Stomach smooth muscle (tissue), 2 donors: ENCODE measurements around the gene GALNT18.

ENCODE experiments used
- H3K27ac ChIP-seq: one replicate; pipeline ENCODE4 v1.7.0; 2013; ENCODE audit warnings: mild to moderate bottlenecking, low read length, inconsistent platforms
- H3K27me3 ChIP-seq, 2 donors: one replicate each; pipeline ENCODE4 v1.7.0; 2013; ENCODE audit warnings: low read length in 2 of 2; ENCODE audit not compliant: insufficient read depth in 2 of 2, control insufficient read depth in 1 of 2
- H3K36me3 ChIP-seq, 2 donors: one replicate each; pipeline ENCODE4 v1.7.0; 2013; ENCODE audit warnings: low read length in 2 of 2; ENCODE audit not compliant: control insufficient read depth in 2 of 2, insufficient read depth in 2 of 2
- H3K4me1 ChIP-seq: one replicate; pipeline ENCODE4 v1.7.0; 2013; ENCODE audit warnings: low read length; ENCODE audit not compliant: control insufficient read depth, insufficient read depth
- H3K4me3 ChIP-seq, 2 donors: one replicate each; pipeline ENCODE4 v1.7.0; 2013; ENCODE audit warnings: low read length in 2 of 2
- H3K9ac ChIP-seq, 2 donors: one replicate each; pipeline ENCODE4 v1.7.0; 2013; ENCODE audit warnings: low read length in 2 of 2, mild to moderate bottlenecking in 1 of 2
- H3K9me3 ChIP-seq, 2 donors: one replicate each; pipeline ENCODE4 v1.7.0; 2013; ENCODE audit warnings: low read length in 2 of 2; ENCODE audit not compliant: control insufficient read depth in 2 of 2
- donor health status: healthy.
- donor health status: Pancreatic carcinoma.

Gene GALNT18

GRCh38 chr11:11624926-11625325, 3.1 kb upstream of the GALNT18 start:
- no peaks in the 10 kb centered on the region for H3K9me3 ChIP-seq
- no peak overlapping the region for H3K4me3 ChIP-seq
- H3K27ac ChIP-seq, result no peak overlapping the region
- H3K4me1 ChIP-seq, result peaks cover 31% of the 10 kb centered on the region
- H3K27me3 ChIP-seq, result no peaks in the 10 kb centered on the region
- H3K36me3 ChIP-seq, result no peaks in the 10 kb centered on the region
- H3K9ac ChIP-seq, result no peak overlapping the region

DNA sequence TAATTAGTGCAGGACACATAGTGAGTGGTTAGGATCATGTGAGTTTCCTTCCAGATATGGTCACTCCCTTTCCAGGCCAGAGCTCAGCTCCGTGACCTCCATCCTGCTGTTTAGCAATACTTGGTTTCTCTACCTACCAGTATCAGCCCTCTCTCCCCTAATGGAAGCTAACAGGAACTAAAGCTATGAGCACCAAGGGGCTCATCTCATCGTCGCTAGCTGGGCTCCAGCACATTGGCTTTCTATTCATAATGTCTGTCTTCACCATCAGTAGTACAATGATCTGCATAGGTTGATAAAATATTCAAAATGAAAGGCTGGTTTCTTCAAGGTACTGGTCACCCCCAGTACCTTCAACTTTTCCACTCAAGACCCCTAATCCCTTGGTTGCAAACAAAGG, 2.4 kb upstream of the GALNT18 start:
- Histone ChIP-seq H3K27me3 (peaks cover 0 to 2% of the 10 kb centered on the region in 2 donors), H3K9me3 (no peaks in the 10 kb centered on the region), H3K4me3 (no peak overlapping the region), H3K36me3 (no peaks in the 10 kb centered on the region), H3K9ac (no peak overlapping the region), H3K4me1 (peaks cover 31% of the 10 kb centered on the region), H3K27ac (no peak overlapping the region)

- Histone ChIP-seq H3K27ac (peak overlapping the region; percentile 18), H3K9ac (no peak overlapping the region), H3K36me3 (no peaks in the 10 kb centered on the region), H3K27me3 (peaks cover 0 to 2% of the 10 kb centered on the region in 2 donors), H3K4me1 (peaks cover 29% of the 10 kb centered on the region), H3K9me3 (no peaks in the 10 kb centered on the region), H3K4me3 (no peak overlapping the region)
Measured at GRCh38 chr11:11622772-11623171, 967 bp upstream of the GALNT18 start.

- Histone ChIP-seq H3K27me3 (peaks cover 0 to 2% of the 10 kb centered on the region in 2 donors), H3K9me3 (no peaks in the 10 kb centered on the region), H3K4me3 (peak overlapping the region; percentile 52 to 85), H3K4me1 (peaks cover 29% of the 10 kb centered on the region), H3K9ac (peak overlapping the region; percentile 44 to 60), H3K36me3 (no peaks in the 10 kb centered on the region), H3K27ac (no peak overlapping the region)
Measured at GRCh38 chr11:11622340-11622706, 518 bp upstream of the GALNT18 start.

DNA sequence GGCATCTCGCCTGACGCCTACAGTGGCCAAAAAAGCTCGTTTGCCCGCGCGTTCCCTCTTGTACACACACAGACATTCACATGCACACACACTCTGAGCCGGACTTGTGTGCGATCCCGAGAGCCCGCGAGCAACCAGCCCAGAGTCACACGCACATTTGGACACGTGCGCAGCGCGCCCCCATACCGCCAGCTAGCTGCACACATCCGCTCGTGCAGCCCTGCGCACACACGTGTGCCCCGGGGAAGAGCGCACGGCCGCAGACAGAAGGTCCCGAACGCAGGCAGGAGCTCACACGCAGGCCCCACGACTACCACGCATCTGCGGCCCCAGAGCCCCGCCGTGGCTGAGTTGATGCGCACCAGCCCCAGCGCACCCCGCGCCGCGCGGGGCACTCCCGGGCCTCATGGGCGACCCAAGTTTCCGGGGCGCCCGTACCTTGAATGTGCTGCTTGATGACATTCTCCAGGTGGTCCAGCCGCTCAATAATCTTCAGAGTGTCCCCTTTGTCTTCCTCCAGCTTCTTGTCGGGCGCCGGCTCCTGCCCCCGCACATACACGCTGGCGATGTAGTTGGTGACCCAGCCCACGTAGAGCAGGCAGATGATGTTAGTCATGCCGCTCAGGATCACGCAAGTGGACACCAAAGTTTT, 758 bp downstream of the GALNT18 start:
- H3K9me3 ChIP-seq, result no peaks in the 10 kb centered on the region
- H3K36me3 ChIP-seq, result no peaks in the 10 kb centered on the region
- peak overlapping the region; percentile 84 to 85 for H3K4me3 ChIP-seq
- peak overlapping the region; percentile 31 for H3K27ac ChIP-seq
- H3K4me1 ChIP-seq, result peaks cover 29% of the 10 kb centered on the region
- H3K9ac ChIP-seq, result peak overlapping the region; percentile 55 to 60
- peaks cover 0 to 2% of the 10 kb centered on the region in 2 donors for H3K27me3 ChIP-seq

DNA sequence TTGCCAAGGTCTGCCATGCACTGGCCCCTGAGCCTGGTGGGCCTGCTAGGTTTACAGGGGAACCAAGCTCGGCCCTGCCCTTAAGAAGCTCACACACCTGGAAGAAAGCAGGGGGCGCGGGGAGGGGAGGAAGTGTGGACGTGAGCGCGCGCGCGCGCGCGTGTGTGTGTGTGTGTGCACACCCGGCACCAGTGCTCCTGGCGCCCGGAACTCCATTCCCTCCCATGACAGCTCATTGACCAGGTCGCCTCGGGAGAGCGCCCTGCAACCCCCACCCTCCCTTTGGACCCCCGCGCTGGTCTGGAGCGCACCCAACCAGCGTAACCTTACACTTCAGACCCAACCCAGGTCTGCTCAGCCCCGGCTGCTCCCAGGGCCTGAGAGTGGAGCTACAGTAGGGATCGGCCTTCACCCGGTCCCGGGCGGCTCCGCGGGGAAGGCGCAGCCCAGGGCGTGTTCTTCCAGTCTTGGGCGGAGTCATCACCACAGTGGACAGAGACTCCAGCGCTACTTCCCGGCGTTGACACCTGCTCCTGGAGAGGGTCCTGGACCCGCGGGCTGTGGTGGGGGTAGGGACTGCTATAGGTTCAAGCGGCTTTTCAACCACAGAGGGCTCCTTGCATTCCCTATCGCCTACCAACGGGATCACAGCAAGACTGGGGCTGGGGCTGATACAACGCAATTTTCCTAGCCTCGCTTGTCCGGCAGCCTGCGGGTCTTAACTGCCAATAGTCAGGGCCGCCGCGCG, 1.5 kb downstream of the GALNT18 start:
- Histone ChIP-seq H3K9ac (peak overlapping the region; percentile 55 to 60), H3K27me3 (peaks cover 0 to 2% of the 10 kb centered on the region in 2 donors), H3K9me3 (no peaks in the 10 kb centered on the region), H3K27ac (no peak overlapping the region), H3K36me3 (no peaks in the 10 kb centered on the region), H3K4me3 (peak overlapping the region; percentile 84 to 85), H3K4me1 (peaks cover 29% of the 10 kb centered on the region)

- H3K4me1 ChIP-seq, result peaks cover 29% of the 10 kb centered on the region
- H3K27ac ChIP-seq, result no peak overlapping the region
- H3K9ac ChIP-seq, result no peak overlapping the region
- H3K4me3 ChIP-seq, result no peak overlapping the region
- no peaks in the 10 kb centered on the region for H3K36me3 ChIP-seq
- no peaks in the 10 kb centered on the region for H3K9me3 ChIP-seq
- peaks cover 0 to 2% of the 10 kb centered on the region in 2 donors for H3K27me3 ChIP-seq
Measured at GRCh38 chr11:11618973-11619435, 2.8 kb downstream of the GALNT18 start.

DNA sequence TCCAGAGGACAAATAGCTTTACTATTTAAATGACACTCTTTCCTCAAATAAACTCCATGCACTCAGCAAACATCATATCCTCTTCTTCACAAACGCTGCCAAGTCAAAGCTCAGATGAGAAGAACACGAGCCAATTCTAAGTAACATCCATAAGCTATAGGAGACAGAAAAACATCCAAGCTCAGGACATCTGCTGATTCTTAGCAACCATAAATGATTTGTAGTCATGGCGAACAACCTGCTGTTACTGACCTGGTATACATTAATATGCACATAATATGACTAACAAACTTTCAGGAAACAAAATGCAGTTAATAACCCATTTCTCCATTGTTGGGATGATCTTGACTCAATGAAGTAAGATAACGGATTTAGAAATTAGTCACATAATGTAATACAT, 6.7 kb downstream of the GALNT18 start:
- Histone ChIP-seq H3K36me3 (no peaks in the 10 kb centered on the region), H3K27me3 (peaks cover 0 to 2% of the 10 kb centered on the region in 2 donors), H3K4me1 (peaks cover 8% of the 10 kb centered on the region)

DNA sequence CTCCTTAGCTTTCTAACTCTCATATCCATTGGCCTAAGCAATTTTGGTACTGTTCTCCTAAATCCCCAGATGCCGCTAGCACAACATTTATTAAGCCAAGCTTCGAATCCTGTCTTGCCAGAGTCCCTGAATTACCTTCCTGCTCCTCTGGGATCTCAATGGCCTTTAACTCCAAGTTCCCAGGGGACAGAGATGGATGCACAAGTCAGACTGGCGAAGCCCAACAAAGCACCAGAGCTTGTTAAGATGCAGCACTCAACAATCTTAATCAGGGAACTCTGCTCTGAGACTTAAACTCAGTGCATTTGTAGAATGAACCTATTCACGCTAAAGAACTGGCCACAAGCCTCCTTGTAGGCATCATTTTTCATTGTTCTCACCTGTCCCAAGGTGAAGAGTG, 9.4 kb downstream of the GALNT18 start:
- H3K27ac ChIP-seq, result no peak overlapping the region
- no peaks in the 10 kb centered on the region for H3K27me3 ChIP-seq
- no peak overlapping the region for H3K4me3 ChIP-seq
- no peak overlapping the region for H3K9ac ChIP-seq
- H3K4me1 ChIP-seq, result peaks cover 5% of the 10 kb centered on the region
- no peaks in the 10 kb centered on the region for H3K36me3 ChIP-seq
- no peaks in the 10 kb centered on the region for H3K9me3 ChIP-seq

More for the DNA sequence above, 6.7 kb downstream of the GALNT18 start:
- H3K9me3 ChIP-seq, result no peaks in the 10 kb centered on the region
- H3K4me3 ChIP-seq, result no peak overlapping the region
- H3K27ac ChIP-seq, result no peak overlapping the region
- H3K9ac ChIP-seq, result no peak overlapping the region

DNA sequence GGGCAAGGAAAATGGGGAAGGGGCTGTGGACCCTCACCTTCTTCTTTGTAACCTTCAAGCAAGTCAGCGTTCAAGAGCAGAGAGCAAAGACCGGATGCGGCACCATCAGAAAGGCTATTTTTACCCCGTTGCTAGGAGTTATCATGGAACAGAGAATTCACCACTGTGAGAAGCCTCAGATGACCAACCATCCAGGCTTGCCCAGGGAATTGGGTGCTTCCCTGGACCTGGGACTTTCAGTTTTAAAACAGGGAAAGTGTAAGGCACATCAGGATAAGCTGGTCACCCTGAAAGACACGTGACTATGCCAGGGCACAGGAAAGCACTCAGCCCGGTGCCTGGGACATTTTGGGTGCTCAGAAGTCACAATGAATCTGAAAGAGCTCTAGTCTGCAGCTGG, 10.4 kb downstream of the GALNT18 start:
- no peak overlapping the region for H3K27ac ChIP-seq

GRCh38 chr11:11608783-11609232, 13.0 kb downstream of the GALNT18 start:
- Histone ChIP-seq H3K36me3 (no peaks in the 10 kb centered on the region), H3K4me1 (peaks cover 5% of the 10 kb centered on the region), H3K27ac (no peak overlapping the region), H3K9me3 (no peaks in the 10 kb centered on the region), H3K27me3 (no peaks in the 10 kb centered on the region), H3K4me3 (no peak overlapping the region), H3K9ac (no peak overlapping the region)

More for the DNA sequence above, 10.4 kb downstream of the GALNT18 start:
- Histone ChIP-seq H3K9me3 (no peaks in the 10 kb centered on the region), H3K36me3 (no peaks in the 10 kb centered on the region), H3K4me1 (peaks cover 5% of the 10 kb centered on the region), H3K9ac (no peak overlapping the region), H3K4me3 (no peak overlapping the region), H3K27me3 (no peaks in the 10 kb centered on the region)
